Keratinocyte (primary cell): ENCODE data around the gene MED4. TPM values are rescaled to one million over a fixed set of nuclear protein-coding genes. Genes with fewer than 3 reads are reported as not detected.

Experiments used
- DNase-seq: peaks from one replicate; pipeline ENCODE4 v3.0.0-alpha.2; 2011; ENCODE audit warnings: low read depth, missing footprints, low spot score
- FAIRE-seq: peaks from 2 replicates; lab custom pipeline; 2011; peaks lifted over from hg19 to GRCh38; lab: Jason Lieb, UNC
- H2AFZ ChIP-seq: 2 replicates; pipeline ENCODE4 v1.6.0; 2012; ENCODE audit warnings: low read length, control low read depth, inconsistent platforms; ENCODE audit not compliant: control insufficient read depth
- H3K27ac ChIP-seq: 2 replicates; pipeline ENCODE4 v1.5.1; 2011; ENCODE audit warnings: low read length; ENCODE audit not compliant: control insufficient read depth, insufficient read depth
- H3K27me3 ChIP-seq: 3 replicates; pipeline ENCODE4 v1.6.0; 2011; ENCODE audit warnings: low read length; ENCODE audit not compliant: control insufficient read depth, insufficient read depth; ENCODE audit errors: extremely low read depth
- H3K36me3 ChIP-seq, 2 experiments: 2 replicates in 1 of 2; 3 replicates in 1 of 2; pipeline ENCODE4 v1.5.1; 2011; ENCODE audit warnings: low read length in 2 of 2, mild to moderate bottlenecking in 1 of 2; ENCODE audit not compliant: control insufficient read depth in 2 of 2, insufficient read depth in 2 of 2; ENCODE audit errors: extremely low read depth in 1 of 2
- H3K4me1 ChIP-seq: 3 replicates; pipeline ENCODE4 v1.5.1; 2011; ENCODE audit warnings: low read length; ENCODE audit not compliant: control insufficient read depth, insufficient read depth; ENCODE audit errors: extremely low read depth
- H3K4me2 ChIP-seq: 3 replicates; pipeline ENCODE4 v1.6.0; 2011; ENCODE audit warnings: low read depth, low read length; ENCODE audit not compliant: control insufficient read depth, insufficient read depth; ENCODE audit errors: extremely low read depth
- H3K4me3 ChIP-seq, 3 experiments: fragments of 200-600 bp in 1 of 3; sonication (generic) in 1 of 3; 2 replicates in 2 of 3; 3 replicates in 1 of 3; pipeline ENCODE4 v1.5.1; 2011 to 2016; ENCODE audit warnings: low read length in 3 of 3, mild to moderate bottlenecking in 3 of 3, control low read depth in 2 of 3, inconsistent platforms in 1 of 3, low read depth in 1 of 3, mixed read lengths in 1 of 3, mixed run types in 1 of 3, moderate library complexity in 1 of 3; ENCODE audit not compliant: control insufficient read depth in 2 of 3, insufficient read depth in 2 of 3; ENCODE audit errors: extremely low read depth in 1 of 3
- H3K79me2 ChIP-seq: 2 replicates; pipeline ENCODE4 v1.6.0; 2012; ENCODE audit warnings: low read length; ENCODE audit not compliant: control insufficient read depth, insufficient read depth
- H3K9ac ChIP-seq: 3 replicates; pipeline ENCODE4 v1.6.0; 2011; ENCODE audit warnings: low read length; ENCODE audit not compliant: control insufficient read depth, insufficient read depth; ENCODE audit errors: extremely low read depth
- H3K9me1 ChIP-seq: 3 replicates; pipeline ENCODE4 v1.6.0; 2011; ENCODE audit warnings: low read length; ENCODE audit not compliant: control insufficient read depth, insufficient read depth; ENCODE audit errors: extremely low read depth
- H3K9me3 ChIP-seq: 2 replicates; pipeline ENCODE4 v1.5.1; 2012; ENCODE audit warnings: low read depth, low read length; ENCODE audit not compliant: control insufficient read depth
- H4K20me1 ChIP-seq: 3 replicates; pipeline ENCODE4 v1.6.0; 2011; ENCODE audit warnings: low read length; ENCODE audit not compliant: control insufficient read depth, insufficient read depth; ENCODE audit errors: extremely low read depth
- EZH2 ChIP-seq: IDR thresholded peaks from one replicate; pipeline ENCODE4 v1.6.1; 2012; ENCODE audit warnings: inconsistent platforms, mild to moderate bottlenecking, low read length, moderate library complexity
- dilution Hi-C: fragments of 300-500 bp; cut with MboI; formaldehyde crosslinking; loops from one replicate; pipeline ENCODE4 v1.7.0; 2020; ENCODE audit warnings: low sequenced_read_pairs; ENCODE audit not compliant: extremely low pct_ligation_motif_present
- polyA plus RNA-seq, 5 experiments: library from polyadenylated mRNA; depleted of rRNA in 3 of 5; stranded (reverse) in 3 of 5; stranded (forward) in 1 of 5; unstranded in 1 of 5; fragments of >200 nt; gene quantifications; 1 replicate in 1 of 5; 2 replicates in 3 of 5; 3 replicates in 1 of 5; pipeline versions ENCODE4 v1.2.1 to v1.2.3, GENCODE V29; 2011 to 2012; ENCODE audit warnings: missing spikeins in 2 of 5, low read depth in 1 of 5, low replicate concordance in 1 of 5
- TF ChIP-seq, protein P1 (sequence below), 3 experiments: IDR thresholded peaks in 1 of 3; conservative IDR thresholded peaks in 1 of 3; optimal IDR thresholded peaks in 1 of 3; 2 replicates in 2 of 3; 3 replicates in 1 of 3; pipeline versions ENCODE3 to v1.5.1; 2011; ENCODE audit warnings: low read length in 3 of 3, mild to moderate bottlenecking in 3 of 3, moderate library complexity in 2 of 3, control low read depth in 1 of 3, inconsistent platforms in 1 of 3; ENCODE audit not compliant: insufficient read depth in 2 of 3; ENCODE audit errors: extremely low read depth in 1 of 3

The MED4 gene
- polyA plus RNA-seq, 1 donor (not counting 4 experiments of a cell fraction or from before 2014, with no cell fraction given), result 62.4 TPM

DNA sequence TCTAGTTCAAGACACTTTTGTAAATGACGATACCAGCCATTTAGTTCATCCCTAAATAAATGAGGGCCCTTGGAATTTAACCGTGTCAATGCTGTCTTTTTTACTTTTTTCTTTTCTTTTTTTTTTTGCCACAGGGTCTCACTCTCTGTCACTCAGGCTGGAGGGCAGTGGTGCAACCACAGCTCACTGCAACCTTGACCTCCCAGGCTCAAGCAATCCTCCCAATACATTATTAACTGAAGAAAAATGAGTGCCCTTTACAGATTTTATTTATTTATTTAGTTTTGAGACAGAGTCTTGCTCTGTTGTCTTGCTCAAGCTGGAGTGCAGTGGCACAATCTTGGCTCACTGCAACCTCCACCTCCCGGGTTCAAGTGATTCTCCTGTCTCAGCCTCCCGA is 2.9 kb upstream of the MED4 start:
- Histone ChIP-seq H3K36me3 (no peaks in the 10 kb centered on the region), H3K9me1 (no peaks in the 10 kb centered on the region), H3K27me3 (no peaks in the 10 kb centered on the region), H4K20me1 (peaks cover 3% of the 10 kb centered on the region), H3K9me3 (no peaks in the 10 kb centered on the region), H3K27ac (no peak overlapping the region), H3K4me1 (peaks cover 11% of the 10 kb centered on the region), H3K79me2 (peaks cover 21% of the 10 kb centered on the region), H2AFZ (no peak overlapping the region), H3K4me2 (no peak overlapping the region), H3K9ac (no peak overlapping the region), H3K4me3 (no peak overlapping the region)
- DNase-seq, result no peak
- dilution Hi-C loops, result no loop called here
- TF ChIP-seq, protein P1, sequence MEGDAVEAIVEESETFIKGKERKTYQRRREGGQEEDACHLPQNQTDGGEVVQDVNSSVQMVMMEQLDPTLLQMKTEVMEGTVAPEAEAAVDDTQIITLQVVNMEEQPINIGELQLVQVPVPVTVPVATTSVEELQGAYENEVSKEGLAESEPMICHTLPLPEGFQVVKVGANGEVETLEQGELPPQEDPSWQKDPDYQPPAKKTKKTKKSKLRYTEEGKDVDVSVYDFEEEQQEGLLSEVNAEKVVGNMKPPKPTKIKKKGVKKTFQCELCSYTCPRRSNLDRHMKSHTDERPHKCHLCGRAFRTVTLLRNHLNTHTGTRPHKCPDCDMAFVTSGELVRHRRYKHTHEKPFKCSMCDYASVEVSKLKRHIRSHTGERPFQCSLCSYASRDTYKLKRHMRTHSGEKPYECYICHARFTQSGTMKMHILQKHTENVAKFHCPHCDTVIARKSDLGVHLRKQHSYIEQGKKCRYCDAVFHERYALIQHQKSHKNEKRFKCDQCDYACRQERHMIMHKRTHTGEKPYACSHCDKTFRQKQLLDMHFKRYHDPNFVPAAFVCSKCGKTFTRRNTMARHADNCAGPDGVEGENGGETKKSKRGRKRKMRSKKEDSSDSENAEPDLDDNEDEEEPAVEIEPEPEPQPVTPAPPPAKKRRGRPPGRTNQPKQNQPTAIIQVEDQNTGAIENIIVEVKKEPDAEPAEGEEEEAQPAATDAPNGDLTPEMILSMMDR (optimal IDR thresholded peaks at IDR 0.05 in 1 of 3, IDR thresholded peaks at IDR 0.05 in 1 of 3, conservative IDR thresholded peaks at IDR 0.05 in 1 of 3; ENCODE audit: extremely low read depth in 1 of 3, insufficient read depth in 2 of 3, low read length in 3 of 3), result no peak
- TF ChIP-seq EZH2, result no peak
- FAIRE-seq, result no peak

DNA sequence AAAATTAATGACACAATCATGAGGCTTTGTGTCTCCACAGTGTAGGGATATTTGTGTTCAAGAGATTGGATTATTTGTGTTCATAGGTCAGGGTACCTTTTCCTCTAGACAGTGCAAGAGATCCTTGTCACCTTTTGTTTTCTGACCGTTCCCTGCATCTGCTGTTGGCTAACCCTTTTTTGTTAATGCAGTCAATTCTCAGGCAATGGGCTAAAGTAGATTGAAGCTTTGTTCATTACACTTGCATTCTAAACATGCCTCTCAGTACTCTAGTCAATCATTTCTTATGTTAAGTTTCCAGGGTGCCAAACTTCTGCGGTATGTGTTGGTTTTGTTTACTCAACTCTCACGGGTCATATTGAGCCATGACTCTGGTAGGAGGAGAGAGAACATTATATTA is 1.8 kb upstream of the MED4 start:
- no peak overlapping the region for H2AFZ ChIP-seq
- dilution Hi-C loops, result no loop called here

More for the DNA sequence above, 1.8 kb upstream of the MED4 start:
- Histone ChIP-seq H3K36me3 (peaks cover 2 to 5% of the 10 kb centered on the region in 2 experiments), H3K9ac (no peak overlapping the region), H3K9me1 (no peaks in the 10 kb centered on the region), H3K4me1 (peaks cover 15% of the 10 kb centered on the region), H3K79me2 (peaks cover 33% of the 10 kb centered on the region), H3K27me3 (no peaks in the 10 kb centered on the region), H3K4me2 (no peak overlapping the region), H3K9me3 (no peaks in the 10 kb centered on the region), H3K4me3 (no peak overlapping the region), H4K20me1 (peaks cover 3% of the 10 kb centered on the region), H3K27ac (no peak overlapping the region)
- DNase-seq (no peak), FAIRE-seq (no peak)
- TF ChIP-seq, protein P1 (optimal IDR thresholded peaks at IDR 0.05 in 1 of 3, IDR thresholded peaks at IDR 0.05 in 1 of 3, conservative IDR thresholded peaks at IDR 0.05 in 1 of 3; ENCODE audit: extremely low read depth in 1 of 3, insufficient read depth in 2 of 3, low read length in 3 of 3), result no peak
- no peak for TF ChIP-seq EZH2
